ENCODE measurements around the gene SQSTM1.
"Not testable (repeated sequence)": the region's sequence is repeated elsewhere in the genome, so short reads cannot be mapped to it uniquely, and the experiment has no call there.

Gene SQSTM1

GRCh38 chr5:179834871-179835270 lies 14.2 kb downstream of the SQSTM1 start:
- not testable (repeated sequence) for H3K9me3 Mint-ChIP-seq, DNase-seq, H3K27ac Mint-ChIP-seq, H3K27me3 Mint-ChIP-seq, H3K4me3 Mint-ChIP-seq
- H3K4me1 Mint-ChIP-seq (ENCODE audit: low read depth): peaks cover 29% of the 10 kb centered on the region
- peaks cover 90% of the 10 kb centered on the region for H3K36me3 Mint-ChIP-seq (ENCODE audit: low read depth)

- Mint-ChIP-seq H3K27ac (peak overlapping the region; percentile 94), H3K4me1 (ENCODE audit: low read depth) (peaks cover 26% of the 10 kb centered on the region), H3K9me3 (no peaks in the 10 kb centered on the region), H3K36me3 (ENCODE audit: low read depth) (peaks cover 89% of the 10 kb centered on the region), H3K4me3 (peak overlapping the region; percentile 47), H3K27me3 (no peaks in the 10 kb centered on the region)
- DNase-seq: peak; percentile 70
Observed at GRCh38 chr5:179836225-179837019, 15.7 kb downstream of the SQSTM1 start.

GRCh38 chr5:179837076-179838011 lies 16.6 kb downstream of the SQSTM1 start:
- H3K27ac Mint-ChIP-seq: peak overlapping the region; percentile 94
- peaks cover 24% of the 10 kb centered on the region for H3K4me1 Mint-ChIP-seq (ENCODE audit: low read depth)
- peak overlapping the region; percentile 47 for H3K4me3 Mint-ChIP-seq
- H3K27me3 Mint-ChIP-seq: no peaks in the 10 kb centered on the region
- no peak for DNase-seq
- no peaks in the 10 kb centered on the region for H3K9me3 Mint-ChIP-seq
- H3K36me3 Mint-ChIP-seq (ENCODE audit: low read depth): peaks cover 88% of the 10 kb centered on the region

- peaks cover 84% of the 10 kb centered on the region for H3K36me3 Mint-ChIP-seq (ENCODE audit: low read depth)
- no peaks in the 10 kb centered on the region for H3K27me3 Mint-ChIP-seq
- H3K4me1 Mint-ChIP-seq (ENCODE audit: low read depth): peaks cover 19% of the 10 kb centered on the region
- no peak overlapping the region for H3K4me3 Mint-ChIP-seq
- no peaks in the 10 kb centered on the region for H3K9me3 Mint-ChIP-seq
- no peak for DNase-seq
- peak overlapping the region; percentile 38 for H3K27ac Mint-ChIP-seq
Observed at GRCh38 chr5:179839328-179840256, 18.9 kb downstream of the SQSTM1 start.

GRCh38 chr5:179840321-179840720 lies 19.6 kb downstream of the SQSTM1 start:
- Mint-ChIP-seq H3K4me1 (ENCODE audit: low read depth) (peaks cover 19% of the 10 kb centered on the region), H3K27ac (peak overlapping the region; percentile 59), H3K27me3 (no peaks in the 10 kb centered on the region), H3K9me3 (peaks cover 3% of the 10 kb centered on the region), H3K36me3 (ENCODE audit: low read depth) (peaks cover 85% of the 10 kb centered on the region), H3K4me3 (no peak overlapping the region)
- no peak for DNase-seq

GRCh38 chr5:179840766-179841165 lies 20.1 kb downstream of the SQSTM1 start:
- Mint-ChIP-seq H3K4me3 (no peak overlapping the region), H3K27me3 (no peaks in the 10 kb centered on the region), H3K36me3 (ENCODE audit: low read depth) (peaks cover 80% of the 10 kb centered on the region), H3K4me1 (ENCODE audit: low read depth) (peaks cover 19% of the 10 kb centered on the region), H3K27ac (peak overlapping the region; percentile 69), H3K9me3 (peaks cover 3% of the 10 kb centered on the region)
- DNase-seq: no peak

GRCh38 chr5:179841621-179842020 lies 20.9 kb downstream of the SQSTM1 start:
- peaks cover 10% of the 10 kb centered on the region for H3K4me1 Mint-ChIP-seq (ENCODE audit: low read depth)
- peak overlapping the region; percentile 37 for H3K27ac Mint-ChIP-seq
- H3K4me3 Mint-ChIP-seq: no peak overlapping the region
- DNase-seq: no peak
- H3K9me3 Mint-ChIP-seq: peaks cover 3% of the 10 kb centered on the region
- H3K36me3 Mint-ChIP-seq (ENCODE audit: low read depth): peaks cover 72% of the 10 kb centered on the region
- H3K27me3 Mint-ChIP-seq: no peaks in the 10 kb centered on the region

- Mint-ChIP-seq H3K27me3 (no peaks in the 10 kb centered on the region), H3K4me3 (no peak overlapping the region), H3K9me3 (no peaks in the 10 kb centered on the region), H3K36me3 (ENCODE audit: low read depth) (peaks cover 22% of the 10 kb centered on the region), H3K4me1 (ENCODE audit: low read depth) (peaks cover 8% of the 10 kb centered on the region), H3K27ac (no peak overlapping the region)
- no peak for DNase-seq
Observed at GRCh38 chr5:179852993-179853547, 32.4 kb downstream of the SQSTM1 start.

- Mint-ChIP-seq H3K36me3 (ENCODE audit: low read depth) (peaks cover 25% of the 10 kb centered on the region), H3K4me3 (no peak overlapping the region), H3K9me3 (no peaks in the 10 kb centered on the region), H3K4me1 (ENCODE audit: low read depth) (peaks cover 11% of the 10 kb centered on the region), H3K27ac (no peak overlapping the region), H3K27me3 (no peaks in the 10 kb centered on the region)
- DNase-seq: no peak
Observed at GRCh38 chr5:179854356-179854755, 33.7 kb downstream of the SQSTM1 start.

- Mint-ChIP-seq H3K4me3 (peak overlapping the region; percentile 87), H3K27me3 (no peaks in the 10 kb centered on the region), H3K27ac (peak overlapping the region; percentile 93), H3K9me3 (no peaks in the 10 kb centered on the region), H3K4me1 (ENCODE audit: low read depth) (peaks cover 17% of the 10 kb centered on the region), H3K36me3 (ENCODE audit: low read depth) (peaks cover 32% of the 10 kb centered on the region)
- no peak for DNase-seq
Observed at GRCh38 chr5:179858241-179858585, 37.5 kb downstream of the SQSTM1 start.

GRCh38 chr5:179858586-179859427 lies 38.1 kb downstream of the SQSTM1 start, which contains the start of gene MRNIP:
Gene MRNIP (minus strand): TSS chr5:179858817. CDS start chr5:179858796, 21 bp downstream.
- H3K4me3 Mint-ChIP-seq: peak within 1 kb of the TSS; percentile 87
- no peaks in the 10 kb centered on the region for H3K27me3 Mint-ChIP-seq
- no peaks in the 10 kb centered on the region for H3K9me3 Mint-ChIP-seq
- DNase-seq: peak; percentile 93
- peaks cover 36% of the 10 kb centered on the region for H3K36me3 Mint-ChIP-seq (ENCODE audit: low read depth)
- H3K4me1 Mint-ChIP-seq (ENCODE audit: low read depth): peaks cover 17% of the 10 kb centered on the region
- H3K27ac Mint-ChIP-seq: peak within 1 kb of the TSS; percentile 93

GRCh38 chr5:179860301-179860700 lies 39.6 kb downstream of the SQSTM1 start:
- Mint-ChIP-seq H3K36me3 (ENCODE audit: low read depth) (peaks cover 46% of the 10 kb centered on the region), H3K4me3 (peak overlapping the region; percentile 87), H3K27me3 (no peaks in the 10 kb centered on the region), H3K4me1 (ENCODE audit: low read depth) (peaks cover 17% of the 10 kb centered on the region), H3K9me3 (no peaks in the 10 kb centered on the region), H3K27ac (peak overlapping the region; percentile 50)
- DNase-seq: no peak

- DNase-seq: no peak
- H3K4me3 Mint-ChIP-seq: no peak overlapping the region
- H3K4me1 Mint-ChIP-seq (ENCODE audit: low read depth): peaks cover 22% of the 10 kb centered on the region
- H3K27ac Mint-ChIP-seq: no peak overlapping the region
- peaks cover 62% of the 10 kb centered on the region for H3K36me3 Mint-ChIP-seq (ENCODE audit: low read depth)
- H3K9me3 Mint-ChIP-seq: no peaks in the 10 kb centered on the region
- H3K27me3 Mint-ChIP-seq: no peaks in the 10 kb centered on the region
Observed at GRCh38 chr5:179862296-179862695, 41.6 kb downstream of the SQSTM1 start.

Data from activated T-cell treated with anti-CD3 and anti-CD28 coated beads, Interleukin-2, amount 50 U/mL, for 24 hours (primary cell).